HG02885 (cell line): ENCODE measurements around the gene HMX2.

Experiments
- ATAC-seq: cut with Tn5 transposase; IDR thresholded peaks from one replicate; pipeline ENCODE4 v1.9.1; 2021; ENCODE audit warnings: mild to moderate bottlenecking; ENCODE audit not compliant: unreplicated experiment, poor library complexity

The HMX2 gene

DNA sequence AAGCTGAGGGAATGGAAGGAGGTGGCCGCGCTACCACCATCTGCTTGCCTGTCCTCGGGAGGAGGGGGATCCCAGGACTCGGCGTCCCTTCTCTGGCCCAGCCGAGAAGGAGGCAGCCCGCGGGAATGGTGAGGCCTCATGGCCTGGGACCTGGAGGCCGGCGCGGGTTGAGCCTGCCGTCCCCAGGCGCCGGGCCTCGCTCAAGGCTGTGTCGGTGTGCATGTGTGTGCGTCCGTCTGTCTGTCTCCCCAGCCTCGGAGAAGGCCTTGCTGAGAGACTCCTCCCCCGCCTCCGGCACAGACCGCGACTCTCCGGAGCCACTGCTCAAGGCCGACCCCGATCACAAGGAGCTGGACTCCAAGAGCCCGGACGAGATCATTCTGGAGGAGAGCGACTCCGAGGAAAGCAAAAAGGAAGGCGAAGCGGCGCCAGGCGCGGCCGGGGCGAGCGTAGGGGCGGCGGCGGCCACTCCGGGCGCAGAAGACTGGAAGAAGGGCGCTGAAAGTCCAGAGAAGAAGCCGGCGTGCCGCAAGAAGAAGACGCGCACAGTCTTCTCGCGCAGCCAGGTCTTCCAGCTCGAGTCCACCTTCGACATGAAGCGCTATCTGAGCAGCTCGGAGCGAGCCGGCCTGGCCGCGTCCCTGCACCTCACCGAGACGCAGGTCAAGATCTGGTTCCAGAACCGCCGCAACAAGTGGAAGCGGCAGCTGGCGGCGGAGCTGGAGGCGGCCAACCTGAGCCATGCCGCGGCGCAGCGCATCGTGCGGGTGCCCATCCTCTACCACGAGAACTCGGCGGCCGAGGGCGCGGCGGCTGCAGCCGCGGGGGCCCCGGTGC, 10.9 kb upstream of the HMX2 start:
- no peak for ATAC-seq

DNA sequence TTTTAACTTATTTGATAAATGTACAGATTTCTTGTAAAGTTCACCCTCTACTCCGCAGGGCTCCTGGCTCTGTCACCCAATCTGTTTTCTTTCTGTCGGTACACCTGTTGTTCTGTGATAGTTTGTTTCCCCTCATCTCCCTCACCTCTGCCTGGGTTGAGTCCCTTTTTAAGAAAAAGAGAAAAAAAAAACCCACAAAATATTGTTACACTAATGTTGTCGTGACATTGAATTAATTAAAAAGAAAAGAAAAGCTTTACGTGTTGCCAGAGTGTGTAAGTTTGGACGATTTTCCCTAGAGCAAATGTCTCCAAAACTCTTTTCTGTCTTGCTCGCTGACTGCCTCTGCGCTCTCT, 8.8 kb upstream of the HMX2 start:
- no peak for ATAC-seq

- ATAC-seq, result no peak
Measured at GRCh38 chr10:123139521-123140163, 8.3 kb upstream of the HMX2 start.

DNA sequence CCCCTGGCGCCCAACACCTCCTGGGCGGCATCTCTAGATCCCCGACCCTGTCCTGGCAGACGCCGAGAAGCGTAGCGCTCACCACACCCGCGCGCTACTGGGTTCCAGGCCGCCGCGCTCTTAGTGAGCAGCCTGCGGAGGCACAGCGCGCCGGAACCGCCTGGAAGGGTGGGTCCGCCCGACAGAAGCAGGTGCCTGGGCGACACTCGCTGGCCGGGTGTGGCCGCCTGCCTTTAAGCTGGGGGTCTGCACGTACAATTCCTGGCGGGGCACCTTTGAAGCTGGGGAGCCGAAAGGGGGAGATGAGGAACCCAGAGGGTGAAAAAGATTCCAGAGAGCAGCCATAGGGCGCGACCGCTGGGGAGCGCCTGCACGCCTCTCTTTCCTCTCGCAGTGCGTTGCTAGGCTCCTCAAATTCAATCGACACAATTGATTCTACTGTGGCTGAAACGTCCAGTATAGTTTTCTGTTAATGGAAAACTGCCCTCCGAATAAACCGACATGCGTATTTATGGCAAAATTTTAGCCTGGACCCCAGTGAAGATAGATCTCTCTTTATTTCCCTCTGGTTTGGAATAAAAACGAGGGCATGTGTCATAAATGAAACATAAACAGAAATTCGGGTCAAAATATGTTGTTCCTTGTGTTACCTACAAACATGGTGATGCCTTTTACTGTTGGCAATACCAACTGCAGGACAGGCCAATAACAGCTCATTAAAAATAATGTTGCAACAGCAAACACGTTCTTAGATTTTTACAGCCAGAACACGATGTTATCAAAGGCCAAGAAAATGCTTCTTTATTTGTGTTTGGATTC, 7.6 kb upstream of the HMX2 start:
- no peak for ATAC-seq

- ATAC-seq, result no peak
Measured at GRCh38 chr10:123140983-123141390, 6.9 kb upstream of the HMX2 start.

- ATAC-seq, result no peak
Measured at GRCh38 chr10:123141791-123142700, 5.9 kb upstream of the HMX2 start.

DNA sequence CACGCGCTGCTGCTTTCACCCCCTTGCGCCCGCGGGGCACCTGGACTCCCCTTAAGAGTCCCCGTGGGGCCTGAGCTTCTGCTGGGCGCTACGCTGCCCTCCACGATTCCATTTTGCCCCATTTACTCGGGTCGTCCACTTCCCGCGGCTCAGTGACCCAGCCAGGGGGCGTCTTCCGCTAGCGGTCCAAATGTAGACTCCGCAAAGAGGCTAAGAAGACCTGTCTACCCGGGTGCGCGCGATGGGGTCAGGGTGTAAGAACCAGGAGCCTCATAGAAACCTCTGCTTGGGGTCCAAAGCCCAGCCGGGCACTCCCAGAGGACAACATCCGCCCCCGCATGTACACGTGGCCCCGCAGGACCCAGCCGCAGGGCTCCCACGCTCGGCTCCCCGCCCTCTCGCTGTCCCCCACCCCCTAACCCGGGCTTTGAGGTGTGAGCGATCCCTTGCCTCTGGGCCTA, 5.2 kb upstream of the HMX2 start:
- no peak for ATAC-seq

- ATAC-seq, result no peak
Measured at GRCh38 chr10:123143162-123143824, 4.6 kb upstream of the HMX2 start.

DNA sequence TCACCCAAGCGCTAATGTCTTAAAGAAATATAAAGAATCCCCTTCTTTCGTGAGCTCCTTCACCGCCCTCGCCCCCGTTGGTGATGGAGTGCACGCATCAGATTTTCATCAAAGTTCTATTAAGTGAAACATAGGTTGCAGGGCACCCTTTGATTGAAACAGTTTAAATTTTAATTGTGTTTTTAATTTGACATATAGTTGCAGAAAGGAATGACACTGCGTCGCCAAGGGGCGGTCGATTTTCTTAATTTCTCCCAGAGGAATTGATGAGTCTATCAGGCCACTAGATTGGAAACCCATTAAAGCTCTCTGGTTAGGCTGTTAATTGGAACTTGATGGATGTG, 4.1 kb upstream of the HMX2 start:
- ATAC-seq, result no peak

DNA sequence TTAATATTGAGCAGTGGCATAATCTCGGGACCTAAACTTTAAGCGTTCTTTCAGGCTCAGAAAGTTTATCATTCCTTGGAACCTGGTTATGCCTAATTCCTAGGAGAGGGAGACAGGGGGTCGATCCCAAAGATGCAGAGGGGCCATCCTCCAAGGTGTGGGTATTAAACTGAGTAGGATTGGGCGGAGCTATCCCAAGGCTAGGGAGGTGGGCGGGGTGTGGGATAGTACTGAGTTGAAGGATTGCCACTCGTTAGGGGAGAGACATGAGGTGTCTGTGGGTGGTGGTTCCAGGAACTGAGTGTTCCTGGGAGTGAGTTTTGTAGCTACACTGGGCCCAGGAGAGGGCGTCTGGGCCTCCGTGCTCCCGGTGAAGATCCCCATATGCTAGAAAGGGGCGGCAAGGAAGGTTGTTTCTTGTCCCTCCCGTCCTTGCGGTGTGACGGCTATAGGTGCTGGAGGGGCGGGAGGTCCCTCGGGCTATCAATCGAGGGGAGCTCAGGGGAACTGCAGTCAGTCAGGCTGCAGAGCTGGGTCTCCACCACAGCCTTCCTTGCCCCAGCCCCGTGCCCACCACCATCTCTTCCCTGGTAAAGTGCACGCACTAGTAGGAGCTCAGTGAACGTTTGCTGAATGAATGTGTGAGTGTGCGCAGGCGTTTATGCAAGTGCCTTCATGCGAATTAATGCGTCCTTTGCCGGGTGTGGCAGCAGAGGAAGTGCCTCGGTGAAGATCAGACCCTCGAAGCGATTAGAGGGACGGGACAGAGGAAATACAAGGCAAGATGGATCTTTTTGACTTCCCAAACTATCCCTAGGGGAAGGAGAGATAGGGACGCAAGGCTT, 3.0 kb upstream of the HMX2 start:
- no peak for ATAC-seq

- no peak for ATAC-seq
Measured at GRCh38 chr10:123145542-123146012, 2.4 kb upstream of the HMX2 start.

DNA sequence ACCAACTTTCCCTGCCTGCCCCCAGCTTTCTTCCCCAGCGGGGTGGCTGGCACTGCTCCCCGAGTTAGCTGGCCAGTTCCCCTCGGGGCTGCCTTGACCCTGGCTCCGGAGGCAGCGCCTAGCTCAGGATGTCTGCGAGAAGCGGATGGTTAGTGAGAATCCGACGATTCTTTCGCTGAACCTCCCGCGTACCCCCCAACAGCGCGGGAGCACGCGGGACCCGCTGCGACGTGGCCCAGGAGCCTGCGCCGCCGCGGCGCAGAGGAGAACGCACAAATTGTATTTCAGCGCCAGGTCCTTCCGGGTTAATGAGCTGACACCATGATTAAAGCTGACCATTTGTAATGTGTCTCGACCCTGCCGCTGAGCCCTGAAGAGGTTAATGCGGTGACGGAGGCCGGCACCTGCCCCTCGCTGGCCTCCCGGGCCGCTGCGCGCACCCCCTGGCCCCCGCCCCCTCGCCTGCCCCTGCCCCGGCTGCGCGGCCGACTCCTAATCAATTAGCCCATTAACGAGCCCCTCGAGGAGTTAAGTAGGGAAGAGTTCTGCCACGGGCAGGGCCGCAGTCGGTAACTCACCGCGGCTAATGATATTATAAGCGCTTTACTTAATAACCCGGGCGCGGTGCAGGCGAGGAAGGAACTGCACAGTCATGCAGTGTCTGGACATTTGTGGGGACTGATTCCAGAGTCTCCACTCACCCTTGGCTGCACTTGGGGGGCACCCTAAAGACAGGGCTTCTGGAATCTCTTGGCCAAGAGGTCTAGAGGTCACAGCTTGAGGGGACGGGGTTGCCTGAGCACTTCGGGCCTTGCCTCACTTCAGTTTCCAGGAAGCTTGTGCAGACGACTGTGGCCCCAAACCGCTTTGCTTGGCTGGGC, 1.7 kb upstream of the HMX2 start:
- ATAC-seq, result no peak

GRCh38 chr10:123146894-123147634, 872 bp upstream of the HMX2 start:
- no peak for ATAC-seq

- peak; percentile 10 for ATAC-seq
Measured at GRCh38 chr10:123148414-123149161, 652 bp downstream of the HMX2 start.

- ATAC-seq, result no peak
Measured at GRCh38 chr10:123149162-123149567, 1.2 kb downstream of the HMX2 start.

GRCh38 chr10:123149568-123150270, 1.8 kb downstream of the HMX2 start:
- ATAC-seq, result no peak
